B cell (primary cell): ENCODE data around the gene ATXN2. TPM values are rescaled to one million over a fixed set of nuclear protein-coding genes. Genes with fewer than 3 reads are reported as not detected.

Experiments used
- ATAC-seq: fragments of 200-7000 bp; cut with Tn5 transposase; one replicate; pipeline ENCODE4 v1.10.0; 2021; ENCODE audit warnings: low read depth, mild to moderate bottlenecking, moderate number of reproducible peaks, moderate library complexity
- CTCF ChIA-PET: fragments of 350-600 bp; sonication (Branson Sonifier 250); formaldehyde crosslinking; loops from one replicate; lab custom pipeline; 2021; ENCODE audit warnings: antibody characterized with exemption, inconsistent platforms; lab: Charles Lee
- POLR2A ChIA-PET: fragments of 350-600 bp; sonication (Branson Sonifier 250); formaldehyde crosslinking; loops from one replicate; lab custom pipeline; 2021; ENCODE audit warnings: antibody characterized with exemption; lab: Charles Lee
- DNase-seq: peaks from one replicate; pipeline ENCODE4 v3.0.0; 2013
- H2AFZ ChIP-seq: 2 replicates; pipeline ENCODE4 v1.6.1; 2012; ENCODE audit warnings: mild to moderate bottlenecking, low read depth, low read length; ENCODE audit not compliant: insufficient read depth, poor library complexity, severe bottlenecking
- H3K27ac ChIP-seq, 2 donors: 1 replicate in 1 of 2; 2 replicates in 1 of 2; pipeline ENCODE4 v1.5.1; 2012 to 2013; ENCODE audit warnings: low read length in 2 of 2, mild to moderate bottlenecking in 2 of 2, moderate library complexity in 1 of 2
- H3K27me3 ChIP-seq, 4 experiments: fragments of 200-600 bp in 1 of 4; sonication (generic) in 1 of 4; replicated peaks in 1 of 4; 1 replicate in 2 of 4; 2 replicates in 2 of 4; pipeline versions ENCODE4 v1.6.1 to v1.7.0; 2013 to 2016; ENCODE audit warnings: low read length in 3 of 4, mild to moderate bottlenecking in 2 of 4, mixed read lengths in 1 of 4, moderate library complexity in 1 of 4; ENCODE audit not compliant: insufficient read depth in 4 of 4, control insufficient read depth in 3 of 4; ENCODE audit errors: control extremely low read depth in 1 of 4
- H3K36me3 ChIP-seq, 2 experiments: replicated peaks in 1 of 2; 1 replicate in 1 of 2; 2 replicates in 1 of 2; pipeline versions ENCODE4 v1.6.1 to v1.7.1; 2013; ENCODE audit warnings: low read length in 1 of 2; ENCODE audit not compliant: insufficient read depth in 2 of 2, control insufficient read depth in 1 of 2; ENCODE audit errors: control extremely low read depth in 1 of 2, extremely low read depth in 1 of 2
- H3K4me1 ChIP-seq, 2 donors: fragments of 200-600 bp in 1 of 2; sonication (generic) in 1 of 2; 1 replicate in 1 of 2; 2 replicates in 1 of 2; pipeline versions ENCODE4 v1.5.1 to v1.6.1; 2013 to 2017; ENCODE audit warnings: low read length in 2 of 2; ENCODE audit not compliant: control insufficient read depth in 2 of 2, insufficient read depth in 2 of 2
- H3K4me2 ChIP-seq: replicated peaks from 2 replicates; pipeline ENCODE3; 2012; ENCODE audit warnings: mild to moderate bottlenecking, low read depth, low read length; ENCODE audit not compliant: poor library complexity, severe bottlenecking
- H3K4me3 ChIP-seq, 5 experiments: fragments of 200-600 bp in 1 of 5; sonication (generic) in 1 of 5; 1 replicate in 3 of 5; 2 replicates in 2 of 5; pipeline versions ENCODE4 v1.5.1 to v1.7.0; 2011 to 2016; ENCODE audit warnings: low read length in 4 of 5, mild to moderate bottlenecking in 4 of 5, low read depth in 2 of 5, control low read depth in 1 of 5, moderate library complexity in 1 of 5; ENCODE audit not compliant: insufficient read depth in 1 of 5; ENCODE audit errors: control extremely low read depth in 1 of 5, extremely low read depth in 1 of 5
- H3K79me2 ChIP-seq: fragments of 200-600 bp; sonication (generic); one replicate; pipeline ENCODE4 v1.6.0; 2016; ENCODE audit warnings: low read length; ENCODE audit not compliant: control insufficient read depth, insufficient read depth
- H3K9ac ChIP-seq: fragments of 200-600 bp; sonication (generic); 2 replicates; pipeline ENCODE4 v1.6.1; 2017; ENCODE audit warnings: mild to moderate bottlenecking, low read length, moderate library complexity
- H3K9me3 ChIP-seq, 3 donors: one replicate each; pipeline versions ENCODE4 v1.6.1 to v1.7.1; 2013; ENCODE audit warnings: low read length in 2 of 3; ENCODE audit not compliant: control insufficient read depth in 2 of 3, insufficient read depth in 1 of 3; ENCODE audit errors: control extremely low read depth in 1 of 3
- H4K20me1 ChIP-seq: 2 replicates; pipeline ENCODE4 v1.6.0; 2012; ENCODE audit warnings: mild to moderate bottlenecking, low read length; ENCODE audit not compliant: insufficient read depth, control insufficient read depth, poor library complexity, severe bottlenecking
- H3K27ac Mint-ChIP-seq: one replicate; pipeline ENCODE4 v1.8.0; 2021; ENCODE audit warnings: mixed read lengths
- H3K27me3 Mint-ChIP-seq: one replicate; pipeline ENCODE4 v1.8.0; 2021; ENCODE audit warnings: mixed read lengths
- H3K4me1 Mint-ChIP-seq: one replicate; pipeline ENCODE4 v1.8.0; 2021; ENCODE audit warnings: mixed read lengths
- H3K4me3 Mint-ChIP-seq: one replicate; pipeline ENCODE4 v1.8.0; 2021; ENCODE audit warnings: mixed read lengths
- H3K9me3 Mint-ChIP-seq: one replicate; pipeline ENCODE4 v1.8.0; 2022; ENCODE audit warnings: mixed read lengths; ENCODE audit not compliant: insufficient read depth
- EZH2 ChIP-seq: IDR thresholded peaks from 2 replicates; pipeline ENCODE4 v1.6.1; 2012; ENCODE audit warnings: borderline replicate concordance, low read depth, mild to moderate bottlenecking, moderate library complexity, low read length; ENCODE audit not compliant: insufficient read depth, poor library complexity, severe bottlenecking
- WGBS: methylation state at CpG from one replicate; pipeline ENCODE4 v1.1.5; 2013; ENCODE audit warnings: missing lambda C conversion rate; ENCODE audit not compliant: insufficient coverage; 5-methylcytosine and 5-hydroxymethylcytosine counted together
- intact Hi-C: fragments of 100-400 bp; cut with micrococcal nuclease; formaldehyde crosslinking; loops from one replicate; pipeline ENCODE4 v1.10.0; 2022
- polyA plus RNA-seq: library from polyadenylated mRNA; depleted of rRNA; stranded (reverse); fragments of >200 nt; gene quantifications from 2 replicates; pipeline ENCODE4 v1.2.3, GENCODE V29; 2012
- total RNA-seq, 2 donors: library from RNA; stranded (reverse); fragments of 120-200 nt in 1 of 2; gene quantifications; 1 replicate in 1 of 2; 2 replicates in 1 of 2; pipeline versions ENCODE4 v1.2.3 to v1.2.4, GENCODE V29; 2013 to 2022
- TF ChIP-seq, protein P1 (sequence below): fragments of 200-600 bp; IDR thresholded peaks from one replicate; pipeline ENCODE4 v1.8.0; 2022; ENCODE audit warnings: antibody characterized with exemption, mild to moderate bottlenecking

ATXN2 gene
- total and polyA plus RNA-seq, 2 donors (not counting 1 experiment from before 2014, with no cell fraction given), result 28.2 to 83.8 TPM

DNA sequence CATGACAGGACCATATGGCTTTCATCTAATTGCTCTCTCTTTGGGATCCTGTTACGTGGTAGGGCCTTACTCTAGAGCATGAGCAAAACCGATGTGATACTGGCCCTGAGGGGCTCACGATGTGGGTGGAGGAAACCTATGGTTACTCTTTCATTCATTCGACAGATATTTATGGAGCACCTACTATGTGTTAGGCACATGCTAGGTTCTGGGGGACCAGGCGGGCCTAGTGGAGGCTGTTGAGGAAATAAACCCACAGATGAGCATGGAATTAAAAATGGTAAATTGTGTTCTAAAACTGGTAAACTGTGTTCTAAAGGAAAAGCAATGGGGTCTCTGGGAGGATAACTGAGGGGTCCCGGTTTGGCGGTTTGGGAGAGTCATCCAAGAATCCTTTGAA is 178.6 kb downstream of the ATXN2 start:
- TF ChIP-seq, protein P1, sequence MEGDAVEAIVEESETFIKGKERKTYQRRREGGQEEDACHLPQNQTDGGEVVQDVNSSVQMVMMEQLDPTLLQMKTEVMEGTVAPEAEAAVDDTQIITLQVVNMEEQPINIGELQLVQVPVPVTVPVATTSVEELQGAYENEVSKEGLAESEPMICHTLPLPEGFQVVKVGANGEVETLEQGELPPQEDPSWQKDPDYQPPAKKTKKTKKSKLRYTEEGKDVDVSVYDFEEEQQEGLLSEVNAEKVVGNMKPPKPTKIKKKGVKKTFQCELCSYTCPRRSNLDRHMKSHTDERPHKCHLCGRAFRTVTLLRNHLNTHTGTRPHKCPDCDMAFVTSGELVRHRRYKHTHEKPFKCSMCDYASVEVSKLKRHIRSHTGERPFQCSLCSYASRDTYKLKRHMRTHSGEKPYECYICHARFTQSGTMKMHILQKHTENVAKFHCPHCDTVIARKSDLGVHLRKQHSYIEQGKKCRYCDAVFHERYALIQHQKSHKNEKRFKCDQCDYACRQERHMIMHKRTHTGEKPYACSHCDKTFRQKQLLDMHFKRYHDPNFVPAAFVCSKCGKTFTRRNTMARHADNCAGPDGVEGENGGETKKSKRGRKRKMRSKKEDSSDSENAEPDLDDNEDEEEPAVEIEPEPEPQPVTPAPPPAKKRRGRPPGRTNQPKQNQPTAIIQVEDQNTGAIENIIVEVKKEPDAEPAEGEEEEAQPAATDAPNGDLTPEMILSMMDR, result no peak
- TF ChIP-seq EZH2, result no peak
- Histone ChIP-seq H3K9ac (no peak overlapping the region), H3K27me3 (no peaks in the 10 kb centered on the region), H3K4me1 (peaks cover 0 to 15% of the 10 kb centered on the region in 2 donors), H3K4me3 (no peak overlapping the region), H4K20me1 (peaks cover 51% of the 10 kb centered on the region), H3K4me2 (no peak overlapping the region), H3K36me3 (peaks cover 11 to 50% of the 10 kb centered on the region in 2 experiments), H3K9me3 (no peaks in the 10 kb centered on the region), H3K27ac (no peak overlapping the region), H2AFZ (no peak overlapping the region), H3K79me2 (peaks cover 94% of the 10 kb centered on the region)
- peak overlapping the region; percentile 26 for H3K27ac Mint-ChIP-seq
- no peak overlapping the region for H3K4me3 Mint-ChIP-seq
- DNase-seq (no peak), ATAC-seq (no peak)
- ChIA-PET CTCF (interaction anchor here (2.3 kb wide), 1 partner anchor 31 kb away, joined by 10 read pairs; no protein-coding TSS in a partner anchor), POLR2A (no interaction called here)
- no peaks in the 10 kb centered on the region for H3K9me3 Mint-ChIP-seq
- 98% methylated on average over 6 of the region's 7 CpGs for WGBS
- H3K4me1 Mint-ChIP-seq, result peaks cover 28% of the 10 kb centered on the region
- intact Hi-C loops, result no loop called here
- H3K27me3 Mint-ChIP-seq, result no peaks in the 10 kb centered on the region

DNA sequence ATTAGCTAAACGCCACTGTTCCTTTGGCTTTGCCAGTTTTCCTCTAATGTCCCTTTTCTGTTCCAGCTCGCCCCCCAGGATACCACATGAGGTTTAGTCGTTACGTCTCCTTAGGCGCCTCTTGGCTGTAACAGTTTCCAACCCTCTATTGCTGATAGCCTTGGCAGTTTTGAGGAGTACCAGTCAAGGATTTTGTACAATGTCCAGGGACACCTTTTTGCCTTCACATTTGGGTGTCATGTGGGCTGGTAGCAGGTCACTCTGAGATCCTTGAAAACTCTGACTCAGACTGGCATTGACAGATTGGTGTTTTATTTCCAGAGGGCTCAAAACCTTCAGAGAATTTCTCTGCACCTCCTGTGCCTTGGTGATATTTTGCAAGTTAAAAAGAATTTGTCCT is 179.3 kb downstream of the ATXN2 start:
- Histone ChIP-seq H3K4me2 (no peak overlapping the region), H3K79me2 (peaks cover 95% of the 10 kb centered on the region), H3K9me3 (no peaks in the 10 kb centered on the region), H3K27ac (no peak overlapping the region), H2AFZ (no peak overlapping the region), H3K27me3 (no peaks in the 10 kb centered on the region), H3K36me3 (peaks cover 11 to 50% of the 10 kb centered on the region in 2 experiments), H4K20me1 (peaks cover 48% of the 10 kb centered on the region), H3K4me1 (peaks cover 0 to 8% of the 10 kb centered on the region in 2 donors), H3K9ac (no peak overlapping the region), H3K4me3 (no peak overlapping the region)
- CTCF ChIA-PET, result interaction anchor here (2.3 kb wide), 1 partner anchor 32 kb away, joined by 10 read pairs; no protein-coding TSS in a partner anchor
- peaks cover 26% of the 10 kb centered on the region for H3K4me1 Mint-ChIP-seq
- intact Hi-C loops, result no loop called here
- no peaks in the 10 kb centered on the region for H3K9me3 Mint-ChIP-seq
- TF ChIP-seq EZH2, result no peak
- TF ChIP-seq, protein P1, result no peak
- H3K27ac Mint-ChIP-seq, result no peak overlapping the region
- POLR2A ChIA-PET, result interaction anchor here (1.0 kb wide), 1 partner anchor 15 kb away, joined by 3 read pairs; no protein-coding TSS in a partner anchor
- H3K4me3 Mint-ChIP-seq, result no peak overlapping the region
- 97% methylated on average over 5 of the region's 5 CpGs for WGBS
- no peak for DNase-seq
- no peak for ATAC-seq
- H3K27me3 Mint-ChIP-seq, result no peaks in the 10 kb centered on the region
